Activated CD8-positive, alpha-beta T cell treated with anti-CD3 and anti-CD28 coated beads for 36 hours (primary cell): Measurements from ENCODE around the gene TCF12. TPM values are rescaled to one million over a fixed set of nuclear protein-coding genes. Genes with fewer than 3 reads are reported as not detected.

Experiments used
- ATAC-seq: fragments of 200-7000 bp; cut with Tn5 transposase; one replicate; pipeline ENCODE4 v1.10.0; 2021; ENCODE audit warnings: mild to moderate bottlenecking, moderate library complexity
- CTCF ChIA-PET: fragments of 350-600 bp; sonication (Branson Sonifier 250); formaldehyde crosslinking; loops from one replicate; lab custom pipeline; 2021; ENCODE audit warnings: antibody characterized with exemption; lab: Charles Lee
- POLR2A ChIA-PET: fragments of 350-600 bp; sonication (Branson Sonifier 250); formaldehyde crosslinking; loops from one replicate; lab custom pipeline; 2021; ENCODE audit warnings: antibody characterized with exemption; lab: Charles Lee
- DNase-seq: peaks from one replicate; pipeline ENCODE4 v3.0.0-alpha.2; 2020
- H3K27ac Mint-ChIP-seq: one replicate; pipeline ENCODE4 v1.8.0; 2021; ENCODE audit warnings: mild to moderate bottlenecking, mixed read lengths
- H3K27me3 Mint-ChIP-seq: one replicate; pipeline ENCODE4 v1.8.0; 2021; ENCODE audit warnings: mixed read lengths
- H3K36me3 Mint-ChIP-seq: one replicate; pipeline ENCODE4 v1.8.0; 2021; ENCODE audit warnings: low read depth, mixed read lengths
- H3K4me1 Mint-ChIP-seq: one replicate; pipeline ENCODE4 v1.8.0; 2021; ENCODE audit warnings: low read depth, mixed read lengths
- H3K4me3 Mint-ChIP-seq: one replicate; pipeline ENCODE4 v1.8.0; 2021; ENCODE audit warnings: mild to moderate bottlenecking, moderate library complexity, mixed read lengths
- H3K9me3 Mint-ChIP-seq: one replicate; pipeline ENCODE4 v1.8.0; 2021; ENCODE audit warnings: mixed read lengths
- intact Hi-C: fragments of 100-400 bp; cut with micrococcal nuclease; formaldehyde crosslinking; loops from one replicate; pipeline ENCODE4 v1.10.0; 2022
- total RNA-seq, 2 experiments: library from RNA; stranded (reverse); gene quantifications; one replicate each; pipeline ENCODE4 v1.2.3, GENCODE V29; 2021
- TF ChIP-seq, protein P1 (sequence below): fragments of 200-600 bp; IDR thresholded peaks from one replicate; pipeline ENCODE4 v1.8.0; 2022; ENCODE audit warnings: antibody characterized with exemption, mild to moderate bottlenecking

The TCF12 gene
- total RNA-seq, 2 experiments from 2014 or later: 60.5 to 67.4 TPM

DNA sequence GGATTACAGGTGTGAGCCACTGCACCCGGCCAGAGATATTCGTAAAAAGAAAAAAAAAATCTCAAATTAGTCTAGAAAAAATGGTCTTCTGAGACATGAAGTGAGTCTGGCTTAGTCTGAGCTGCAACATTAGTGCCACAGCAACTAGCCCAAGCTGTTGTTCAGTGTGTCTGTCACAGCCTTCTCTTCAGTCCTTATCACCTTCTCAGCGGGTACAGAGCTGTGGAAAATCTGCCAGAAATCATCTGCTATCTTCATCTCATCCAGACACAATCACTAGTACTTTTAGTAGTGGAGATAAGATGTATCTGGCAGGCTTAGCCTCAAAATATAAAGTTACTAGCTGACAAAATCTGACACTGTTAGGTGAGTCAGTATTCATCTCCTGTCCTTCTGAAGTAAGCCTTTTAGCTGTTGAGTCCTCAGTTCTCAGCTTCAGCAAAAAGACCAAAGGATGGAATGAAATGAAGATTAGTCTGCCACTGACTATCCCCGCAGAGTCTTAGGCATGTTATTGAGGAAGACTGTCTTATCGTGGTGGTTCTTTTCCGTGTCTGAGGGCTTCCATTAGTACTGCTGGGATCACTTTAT is 337.4 kb downstream of the TCF12 start:
- ChIA-PET POLR2A (interaction anchor here (0.6 kb wide), 1 partner anchor 636 kb away, joined by 4 read pairs; no protein-coding TSS in a partner anchor), CTCF (no interaction called here)
- no peaks in the 10 kb centered on the region for H3K27me3 Mint-ChIP-seq
- H3K9me3 Mint-ChIP-seq: no peaks in the 10 kb centered on the region
- ATAC-seq: no peak
- no peak for DNase-seq
- intact Hi-C loops: no loop called here
- H3K4me3 Mint-ChIP-seq: no peak overlapping the region
- TF ChIP-seq, protein P1, sequence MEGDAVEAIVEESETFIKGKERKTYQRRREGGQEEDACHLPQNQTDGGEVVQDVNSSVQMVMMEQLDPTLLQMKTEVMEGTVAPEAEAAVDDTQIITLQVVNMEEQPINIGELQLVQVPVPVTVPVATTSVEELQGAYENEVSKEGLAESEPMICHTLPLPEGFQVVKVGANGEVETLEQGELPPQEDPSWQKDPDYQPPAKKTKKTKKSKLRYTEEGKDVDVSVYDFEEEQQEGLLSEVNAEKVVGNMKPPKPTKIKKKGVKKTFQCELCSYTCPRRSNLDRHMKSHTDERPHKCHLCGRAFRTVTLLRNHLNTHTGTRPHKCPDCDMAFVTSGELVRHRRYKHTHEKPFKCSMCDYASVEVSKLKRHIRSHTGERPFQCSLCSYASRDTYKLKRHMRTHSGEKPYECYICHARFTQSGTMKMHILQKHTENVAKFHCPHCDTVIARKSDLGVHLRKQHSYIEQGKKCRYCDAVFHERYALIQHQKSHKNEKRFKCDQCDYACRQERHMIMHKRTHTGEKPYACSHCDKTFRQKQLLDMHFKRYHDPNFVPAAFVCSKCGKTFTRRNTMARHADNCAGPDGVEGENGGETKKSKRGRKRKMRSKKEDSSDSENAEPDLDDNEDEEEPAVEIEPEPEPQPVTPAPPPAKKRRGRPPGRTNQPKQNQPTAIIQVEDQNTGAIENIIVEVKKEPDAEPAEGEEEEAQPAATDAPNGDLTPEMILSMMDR: no peak
- no peaks in the 10 kb centered on the region for H3K4me1 Mint-ChIP-seq
- peaks cover 10% of the 10 kb centered on the region for H3K36me3 Mint-ChIP-seq
- no peak overlapping the region for H3K27ac Mint-ChIP-seq

DNA sequence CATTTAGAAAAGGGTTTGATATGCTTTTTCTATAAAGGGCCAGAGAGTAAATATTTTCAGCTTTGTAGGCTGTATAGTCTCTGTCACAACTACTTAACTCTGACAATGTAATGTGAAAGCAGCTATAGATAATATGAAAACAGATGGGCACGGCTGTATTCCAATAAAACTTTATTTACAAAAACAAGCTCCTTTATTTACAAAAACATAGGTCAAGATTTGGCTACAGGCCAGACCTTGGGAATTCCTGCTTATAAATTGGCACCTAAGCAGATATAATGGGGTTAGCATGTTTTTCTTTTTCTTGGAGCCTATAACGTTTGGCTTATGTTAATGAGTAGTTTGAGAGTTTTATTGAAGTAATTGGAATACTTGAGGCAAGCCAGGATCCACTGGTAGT is 338.5 kb downstream of the TCF12 start:
- no peak for DNase-seq
- TF ChIP-seq, protein P1: no peak
- H3K4me3 Mint-ChIP-seq: no peak overlapping the region
- ChIA-PET POLR2A (no interaction called here), CTCF (no interaction called here)
- H3K36me3 Mint-ChIP-seq: peaks cover 10% of the 10 kb centered on the region
- H3K9me3 Mint-ChIP-seq: no peaks in the 10 kb centered on the region
- no peak for ATAC-seq
- H3K27me3 Mint-ChIP-seq: no peaks in the 10 kb centered on the region
- intact Hi-C loops: no loop called here
- no peaks in the 10 kb centered on the region for H3K4me1 Mint-ChIP-seq
- no peak overlapping the region for H3K27ac Mint-ChIP-seq

DNA sequence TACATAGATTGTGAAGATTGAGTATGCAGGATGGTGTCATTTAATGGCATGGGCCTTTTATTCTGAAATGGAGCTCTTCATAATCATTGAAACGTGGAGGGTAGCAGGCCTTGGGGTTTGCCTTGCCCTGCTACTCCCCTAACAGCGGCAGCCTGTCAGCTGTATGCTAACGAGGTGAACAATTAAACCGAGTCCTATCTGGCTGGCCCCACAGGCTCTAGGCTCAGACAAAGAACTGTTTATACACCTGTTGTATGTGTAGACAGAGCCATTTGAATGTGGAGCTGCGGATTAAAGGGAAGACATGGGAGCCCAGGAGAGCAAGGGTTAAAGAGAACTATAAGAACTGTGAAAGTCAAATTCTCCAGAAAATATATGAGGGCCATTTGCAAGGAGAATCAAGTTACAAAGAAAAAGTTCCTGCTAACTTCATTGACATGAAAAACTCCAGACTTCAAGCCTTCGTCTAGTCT is 341.2 kb downstream of the TCF12 start:
- ChIA-PET POLR2A (no interaction called here), CTCF (interaction anchor here (0.8 kb wide), 1 partner anchor 10 kb away, joined by 3 read pairs; no protein-coding TSS in a partner anchor)
- peaks cover 11% of the 10 kb centered on the region for H3K36me3 Mint-ChIP-seq
- TF ChIP-seq, protein P1: no peak
- H3K9me3 Mint-ChIP-seq: no peaks in the 10 kb centered on the region
- H3K27ac Mint-ChIP-seq: no peak overlapping the region
- intact Hi-C loops: no loop called here
- H3K27me3 Mint-ChIP-seq: no peaks in the 10 kb centered on the region
- ATAC-seq: no peak
- no peak overlapping the region for H3K4me3 Mint-ChIP-seq
- no peaks in the 10 kb centered on the region for H3K4me1 Mint-ChIP-seq
- no peak for DNase-seq

DNA sequence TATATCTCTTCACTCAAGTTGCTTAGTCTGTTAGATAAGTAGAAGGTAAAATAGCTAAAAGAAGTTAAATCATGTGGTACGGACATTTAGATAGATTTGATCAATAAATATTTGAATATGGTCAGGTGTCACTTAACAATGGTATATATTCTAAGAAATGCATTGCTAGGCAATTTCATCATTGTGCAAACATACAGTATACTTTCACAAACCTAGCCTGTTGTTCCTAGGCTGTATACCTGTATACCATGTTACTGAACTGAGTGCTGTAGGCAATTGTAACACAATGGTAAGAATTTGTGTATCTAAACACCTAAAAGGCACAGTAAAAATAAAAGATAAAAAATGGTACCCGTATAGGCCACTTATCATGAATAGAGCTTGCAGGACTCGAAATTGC is 345.1 kb downstream of the TCF12 start:
- H3K36me3 Mint-ChIP-seq: peaks cover 13% of the 10 kb centered on the region
- CTCF ChIA-PET: interaction anchor here (0.8 kb wide), 1 partner anchor 772 kb away, joined by 3 read pairs; no protein-coding TSS in a partner anchor
- no peaks in the 10 kb centered on the region for H3K4me1 Mint-ChIP-seq
- ATAC-seq (no peak), DNase-seq (no peak)
- H3K4me3 Mint-ChIP-seq: no peak overlapping the region
- POLR2A ChIA-PET: no interaction called here
- H3K9me3 Mint-ChIP-seq: no peaks in the 10 kb centered on the region
- H3K27ac Mint-ChIP-seq: no peak overlapping the region
- TF ChIP-seq, protein P1: no peak
- intact Hi-C loops: no loop called here
- no peaks in the 10 kb centered on the region for H3K27me3 Mint-ChIP-seq

DNA sequence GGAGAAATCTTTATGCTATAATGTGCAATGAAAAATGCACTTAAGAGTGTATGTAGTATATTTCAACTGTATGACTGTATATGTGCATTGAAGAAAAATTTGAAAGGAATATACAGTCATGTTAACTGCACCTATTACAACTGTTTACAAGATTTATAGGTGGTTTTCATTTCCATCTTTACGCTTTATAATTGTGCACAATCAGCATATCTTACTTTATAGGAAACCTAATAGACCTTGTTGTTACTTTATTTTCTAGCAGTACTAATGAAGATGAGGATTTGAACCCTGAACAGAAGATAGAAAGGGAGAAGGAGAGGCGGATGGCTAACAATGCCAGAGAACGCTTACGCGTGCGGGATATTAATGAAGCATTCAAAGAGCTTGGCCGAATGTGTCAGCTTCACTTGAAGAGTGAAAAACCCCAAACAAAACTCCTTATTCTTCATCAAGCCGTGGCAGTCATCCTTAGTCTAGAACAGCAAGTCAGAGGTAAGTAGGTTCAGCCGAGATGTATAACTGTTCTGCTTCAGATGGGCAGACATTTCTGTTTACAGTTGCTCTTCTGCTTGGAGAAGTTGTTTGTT is 354.4 kb downstream of the TCF12 start:
- Mint-ChIP-seq H3K27me3 (no peaks in the 10 kb centered on the region), H3K27ac (no peak overlapping the region), H3K36me3 (peaks cover 18% of the 10 kb centered on the region), H3K4me1 (no peaks in the 10 kb centered on the region), H3K4me3 (no peak overlapping the region), H3K9me3 (no peaks in the 10 kb centered on the region)
- TF ChIP-seq, protein P1: no peak
- ChIA-PET POLR2A (no interaction called here), CTCF (interaction anchor here (0.6 kb wide), 1 partner anchor 254 kb away, joined by 3 read pairs; no protein-coding TSS in a partner anchor)
- intact Hi-C loops: no loop called here
- ATAC-seq: no peak
- no peak for DNase-seq
